Prostate gland (tissue), 2 donors: ENCODE results near the gene HS6ST2. TPM values are rescaled to one million over a fixed set of nuclear protein-coding genes. Genes with fewer than 3 reads are reported as not detected.

ENCODE experiments used
- DNase-seq: peaks from one replicate; pipeline ENCODE4 v3.0.0-alpha.2; 2019; ENCODE audit warnings: low spot score
- H3K27ac ChIP-seq, 2 donors: fragments of 200-600 bp; sonication (generic); 2 replicates each; pipeline ENCODE4 v1.5.1; 2017 to 2019
- H3K27me3 ChIP-seq: fragments of 200-600 bp; sonication (generic); replicated peaks from 2 replicates; pipeline ENCODE4 v1.5.1; 2019; ENCODE audit not compliant: insufficient read depth
- H3K36me3 ChIP-seq, 2 donors: fragments of 200-600 bp; sonication (generic); 1 replicate in 1 of 2; 2 replicates in 1 of 2; pipeline versions ENCODE4 v1.5.1 to v1.8.1; 2017 to 2019
- H3K4me1 ChIP-seq: fragments of 200-600 bp; sonication (generic); replicated peaks from 2 replicates; pipeline ENCODE4 v1.5.1; 2019
- H3K4me3 ChIP-seq, 2 donors: fragments of 200-600 bp; sonication (generic); 2 replicates each; pipeline ENCODE4 v1.5.1; 2017 to 2019
- H3K9me3 ChIP-seq: fragments of 200-600 bp; sonication (generic); 2 replicates; pipeline ENCODE4 v1.5.1; 2017
- POLR2A ChIP-seq: fragments of 450-650 bp; IDR thresholded peaks from one replicate; pipeline ENCODE4 v1.6.1; 2016; ENCODE audit warnings: antibody characterized with exemption, mild to moderate bottlenecking
- POLR2AphosphoS5 ChIP-seq: sonication (generic); formaldehyde crosslinking; IDR thresholded peaks from one replicate; pipeline ENCODE4 v1.6.1; 2017; ENCODE audit warnings: antibody characterized with exemption
- WGBS: methylation state at CpG from one replicate; pipeline ENCODE4 v1.1.5; 2018; 5-methylcytosine and 5-hydroxymethylcytosine counted together
- intact Hi-C: fragments of 100-400 bp; cut with DNase I; formaldehyde crosslinking; loops from one replicate; pipeline ENCODE4 v1.14.2; 2022
- total RNA-seq, 2 donors: library from RNA; depleted of rRNA; stranded (reverse); fragments of >200 nt; gene quantifications; one replicate each; pipeline ENCODE4 v1.1.0, GENCODE V29; 2016
- TF ChIP-seq, protein P1 (sequence below), 4 experiments: fragments of 200-600 bp in 2 of 4; fragments of 450-650 bp in 2 of 4; sonication (generic) in 2 of 4; IDR thresholded peaks; 1 replicate in 3 of 4; 2 replicates in 1 of 4; pipeline ENCODE4 v1.5.1; 2016 to 2019; ENCODE audit warnings: antibody characterized with exemption in 4 of 4, mild to moderate bottlenecking in 2 of 4, moderate library complexity in 2 of 4

HS6ST2 gene
- total RNA-seq, 2 donors from 2014 or later = 1.1 to 6.1 TPM

DNA sequence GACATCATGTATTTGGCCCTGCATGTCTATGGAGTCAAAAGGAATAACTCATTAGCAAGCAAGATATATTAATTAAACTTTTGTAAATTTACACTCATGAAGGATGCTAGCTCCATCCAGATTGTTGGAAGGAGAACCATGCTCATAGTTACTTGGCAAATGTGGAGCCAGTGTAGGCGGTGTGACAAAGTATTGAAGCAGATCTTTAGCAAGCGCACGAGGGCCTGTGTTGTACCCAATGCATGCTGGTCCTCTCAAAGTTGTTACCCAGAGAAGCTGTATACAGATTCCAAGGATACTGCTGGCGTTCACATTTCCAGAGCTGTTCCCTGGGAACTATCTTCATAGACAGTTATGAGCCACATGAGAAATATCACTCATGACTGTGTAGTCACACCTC is 273.2 kb downstream of the HS6ST2 start:
- no peaks in the 10 kb centered on the region for H3K36me3 ChIP-seq

GRCh38 chrX:132677233-132677716 is 281.2 kb downstream of the HS6ST2 start:
- intact Hi-C loops = no loop called here
- no peak overlapping the region for H3K27ac ChIP-seq
- 80% methylated on average over 2 of the region's 2 CpGs for WGBS
- no peaks in the 10 kb centered on the region for H3K27me3 ChIP-seq
- no peaks in the 10 kb centered on the region for H3K4me1 ChIP-seq
- TF ChIP-seq POLR2AphosphoS5 (no peak), POLR2A (no peak)
- TF ChIP-seq, protein P1, sequence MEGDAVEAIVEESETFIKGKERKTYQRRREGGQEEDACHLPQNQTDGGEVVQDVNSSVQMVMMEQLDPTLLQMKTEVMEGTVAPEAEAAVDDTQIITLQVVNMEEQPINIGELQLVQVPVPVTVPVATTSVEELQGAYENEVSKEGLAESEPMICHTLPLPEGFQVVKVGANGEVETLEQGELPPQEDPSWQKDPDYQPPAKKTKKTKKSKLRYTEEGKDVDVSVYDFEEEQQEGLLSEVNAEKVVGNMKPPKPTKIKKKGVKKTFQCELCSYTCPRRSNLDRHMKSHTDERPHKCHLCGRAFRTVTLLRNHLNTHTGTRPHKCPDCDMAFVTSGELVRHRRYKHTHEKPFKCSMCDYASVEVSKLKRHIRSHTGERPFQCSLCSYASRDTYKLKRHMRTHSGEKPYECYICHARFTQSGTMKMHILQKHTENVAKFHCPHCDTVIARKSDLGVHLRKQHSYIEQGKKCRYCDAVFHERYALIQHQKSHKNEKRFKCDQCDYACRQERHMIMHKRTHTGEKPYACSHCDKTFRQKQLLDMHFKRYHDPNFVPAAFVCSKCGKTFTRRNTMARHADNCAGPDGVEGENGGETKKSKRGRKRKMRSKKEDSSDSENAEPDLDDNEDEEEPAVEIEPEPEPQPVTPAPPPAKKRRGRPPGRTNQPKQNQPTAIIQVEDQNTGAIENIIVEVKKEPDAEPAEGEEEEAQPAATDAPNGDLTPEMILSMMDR (IDR thresholded peaks at IDR 0.05) = no peak
- no peak for DNase-seq
- no peak overlapping the region for H3K4me3 ChIP-seq
- no peaks in the 10 kb centered on the region for H3K36me3 ChIP-seq
- no peaks in the 10 kb centered on the region for H3K9me3 ChIP-seq

More for the DNA sequence above, 273.2 kb downstream of the HS6ST2 start:
- Histone ChIP-seq H3K4me3 (no peak overlapping the region), H3K27me3 (no peaks in the 10 kb centered on the region), H3K27ac (no peak overlapping the region), H3K9me3 (no peaks in the 10 kb centered on the region), H3K4me1 (no peaks in the 10 kb centered on the region)
- no peak for DNase-seq
- TF ChIP-seq, protein P1 (IDR thresholded peaks at IDR 0.05) = no peak
- TF ChIP-seq POLR2AphosphoS5 = no peak
- no peak for TF ChIP-seq POLR2A
- intact Hi-C loops = no loop called here
- 92% methylated on average over 4 of the region's 4 CpGs for WGBS

DNA sequence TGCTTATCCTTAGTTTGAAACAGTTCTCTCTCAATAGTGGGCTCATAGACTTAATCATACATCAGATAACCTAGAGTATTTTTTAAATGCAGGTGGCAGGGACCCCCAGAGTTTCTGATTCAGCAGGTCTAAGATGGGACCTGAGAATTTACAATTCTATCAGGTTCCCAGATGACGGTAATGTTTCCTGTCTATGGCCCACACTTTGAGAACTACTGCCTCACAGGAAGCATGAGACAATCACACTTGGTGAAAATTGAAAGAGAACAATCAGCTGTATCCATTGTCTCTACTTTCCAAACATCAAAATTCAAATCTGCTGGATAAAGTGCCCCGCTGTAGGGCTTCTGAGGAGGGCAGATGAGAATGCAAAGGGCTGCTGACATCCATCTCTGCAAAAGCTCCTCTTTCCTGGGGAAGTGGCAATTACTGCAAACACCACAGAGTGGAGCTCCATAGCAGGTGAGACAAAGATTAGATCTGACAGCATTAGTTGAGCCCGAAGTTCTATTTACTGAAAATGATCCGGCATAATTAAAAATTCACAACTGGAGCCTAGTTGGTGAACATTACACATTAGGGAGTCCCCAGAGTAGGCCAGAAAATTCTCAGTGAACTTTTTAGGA is 281.8 kb downstream of the HS6ST2 start:
- WGBS = 59% methylated on average over 4 of the region's 4 CpGs
- TF ChIP-seq POLR2AphosphoS5 (no peak), POLR2A (no peak)
- TF ChIP-seq, protein P1 (IDR thresholded peaks at IDR 0.05) = no peak
- no peaks in the 10 kb centered on the region for H3K9me3 ChIP-seq
- intact Hi-C loops = no loop called here
- no peak overlapping the region for H3K4me3 ChIP-seq
- no peaks in the 10 kb centered on the region for H3K27me3 ChIP-seq
- DNase-seq = no peak
- H3K4me1 ChIP-seq = no peaks in the 10 kb centered on the region
- no peaks in the 10 kb centered on the region for H3K36me3 ChIP-seq
- H3K27ac ChIP-seq = no peak overlapping the region

GRCh38 chrX:132676102-132676501 is 282.3 kb downstream of the HS6ST2 start:
- Histone ChIP-seq H3K4me1 (no peaks in the 10 kb centered on the region), H3K27ac (no peak overlapping the region), H3K4me3 (no peak overlapping the region), H3K9me3 (no peaks in the 10 kb centered on the region), H3K36me3 (no peaks in the 10 kb centered on the region), H3K27me3 (no peaks in the 10 kb centered on the region)
- TF ChIP-seq POLR2A (no peak), POLR2AphosphoS5 (no peak)
- TF ChIP-seq, protein P1 (IDR thresholded peaks at IDR 0.05) = no peak
- 95% methylated on average over 3 of the region's 3 CpGs for WGBS
- no peak for DNase-seq
- intact Hi-C loops = no loop called here

DNA sequence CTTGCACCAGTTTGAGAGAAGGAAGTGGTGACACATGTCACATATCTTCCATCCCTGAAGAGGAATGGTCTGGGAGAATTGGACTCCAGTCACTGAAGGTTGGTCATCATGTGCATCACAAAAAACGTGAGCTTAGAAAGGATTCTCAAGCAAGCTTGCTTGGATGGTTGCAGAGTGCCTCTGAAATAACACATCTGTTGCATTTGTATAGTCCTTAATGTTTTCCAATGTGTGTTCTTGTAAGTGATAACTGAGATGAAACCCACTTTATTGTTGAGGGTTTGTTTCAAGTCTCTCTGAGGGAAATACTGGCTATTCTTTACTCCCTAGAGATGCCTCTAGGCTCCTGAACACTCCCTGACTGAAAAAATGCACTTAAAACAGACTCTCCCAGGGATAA is 285.1 kb downstream of the HS6ST2 start:
- H3K27ac ChIP-seq = no peak overlapping the region
- H3K27me3 ChIP-seq = no peaks in the 10 kb centered on the region
- TF ChIP-seq, protein P1 (IDR thresholded peaks at IDR 0.05) = no peak
- TF ChIP-seq POLR2AphosphoS5 (no peak), POLR2A (no peak)
- no peaks in the 10 kb centered on the region for H3K36me3 ChIP-seq
- H3K4me1 ChIP-seq = no peaks in the 10 kb centered on the region
- intact Hi-C loops = no loop called here
- 44% methylated on average over 1 of the region's 1 CpG for WGBS
- no peak for DNase-seq
- no peaks in the 10 kb centered on the region for H3K9me3 ChIP-seq
- H3K4me3 ChIP-seq = no peak overlapping the region
